ENCODE measurements around the gene MTUS2.

MTUS2 gene

DNA sequence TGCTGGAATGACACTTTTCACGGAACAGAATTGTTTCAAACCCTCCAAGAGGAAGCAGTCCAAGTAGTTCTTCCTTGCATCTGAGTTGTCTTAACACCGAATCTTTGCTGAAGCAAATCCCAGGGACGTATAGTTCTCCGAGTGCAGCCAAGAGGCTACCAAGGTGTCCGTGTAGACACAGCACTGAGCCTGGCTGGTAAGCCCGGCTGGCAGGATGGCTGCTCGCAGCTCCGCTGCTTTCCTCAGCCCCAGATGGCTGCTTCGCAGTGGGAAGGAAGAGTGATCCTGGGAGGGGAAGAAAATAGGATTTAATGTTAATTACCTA, 670.4 kb downstream of the MTUS2 start:
- no peaks in the 10 kb centered on the region for H3K27me3 ChIP-seq (ENCODE audit: insufficient read depth, low read length, poor library complexity, severe bottlenecking)
- no peaks in the 10 kb centered on the region for H3K36me3 ChIP-seq (ENCODE audit: insufficient read depth, low read length)
- TF ChIP-seq, protein P1, sequence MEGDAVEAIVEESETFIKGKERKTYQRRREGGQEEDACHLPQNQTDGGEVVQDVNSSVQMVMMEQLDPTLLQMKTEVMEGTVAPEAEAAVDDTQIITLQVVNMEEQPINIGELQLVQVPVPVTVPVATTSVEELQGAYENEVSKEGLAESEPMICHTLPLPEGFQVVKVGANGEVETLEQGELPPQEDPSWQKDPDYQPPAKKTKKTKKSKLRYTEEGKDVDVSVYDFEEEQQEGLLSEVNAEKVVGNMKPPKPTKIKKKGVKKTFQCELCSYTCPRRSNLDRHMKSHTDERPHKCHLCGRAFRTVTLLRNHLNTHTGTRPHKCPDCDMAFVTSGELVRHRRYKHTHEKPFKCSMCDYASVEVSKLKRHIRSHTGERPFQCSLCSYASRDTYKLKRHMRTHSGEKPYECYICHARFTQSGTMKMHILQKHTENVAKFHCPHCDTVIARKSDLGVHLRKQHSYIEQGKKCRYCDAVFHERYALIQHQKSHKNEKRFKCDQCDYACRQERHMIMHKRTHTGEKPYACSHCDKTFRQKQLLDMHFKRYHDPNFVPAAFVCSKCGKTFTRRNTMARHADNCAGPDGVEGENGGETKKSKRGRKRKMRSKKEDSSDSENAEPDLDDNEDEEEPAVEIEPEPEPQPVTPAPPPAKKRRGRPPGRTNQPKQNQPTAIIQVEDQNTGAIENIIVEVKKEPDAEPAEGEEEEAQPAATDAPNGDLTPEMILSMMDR (conservative IDR thresholded peaks at IDR 0.05; ENCODE audit: low read length) = no peak
- TF ChIP-seq EZH2phosphoT487 (IDR thresholded peaks at IDR 0.05; ENCODE audit: borderline replicate concordance) = no peak
- H3K79me2 ChIP-seq (ENCODE audit: insufficient read depth, low read length) = no peaks in the 10 kb centered on the region
- H3F3A ChIP-seq (ENCODE audit: low read depth) = no peaks in the 10 kb centered on the region
- no peaks in the 10 kb centered on the region for H4K20me1 ChIP-seq (ENCODE audit: insufficient read depth, low read length, poor library complexity, severe bottlenecking)
- H3K4me1 ChIP-seq (ENCODE audit: insufficient read depth, low read length, poor library complexity, severe bottlenecking) = no peaks in the 10 kb centered on the region
- no peak overlapping the region for H3K4me3 ChIP-seq (ENCODE audit: low read length, poor library complexity, severe bottlenecking)
- no peaks in the 10 kb centered on the region for H3K9me2 ChIP-seq (replicated peaks; ENCODE audit: low read depth, low read length)
- H3K4me2 ChIP-seq (ENCODE audit: low read depth, low read length, poor library complexity, severe bottlenecking) = no peak overlapping the region
- no peak overlapping the region for H2AFZ ChIP-seq (ENCODE audit: low read length)
- H3K9ac ChIP-seq (ENCODE audit: low read depth, low read length, poor library complexity, severe bottlenecking) = no peak overlapping the region
- H3K9me3 ChIP-seq (ENCODE audit: insufficient read depth, low read depth, low read length) = no peaks in the 10 kb centered on the region

DNA sequence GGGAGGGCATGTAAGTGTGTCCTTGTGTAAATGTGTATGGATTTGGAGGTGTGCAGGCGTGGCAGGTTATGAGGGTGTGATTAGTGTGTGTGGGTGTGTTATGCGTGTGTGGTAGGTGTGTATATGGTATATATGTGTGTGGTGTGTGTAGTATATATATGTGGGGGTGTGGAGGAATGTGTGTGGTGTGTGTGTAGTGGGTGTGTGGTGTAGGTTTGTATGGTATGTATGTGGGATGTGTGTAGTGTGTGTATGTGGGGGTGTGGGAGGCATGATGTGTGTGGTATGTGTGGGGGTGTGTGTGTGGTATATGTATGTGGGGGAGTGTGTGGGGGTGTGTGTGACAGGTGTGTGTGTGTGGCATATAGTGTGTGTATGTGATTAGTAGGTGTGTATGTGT, 671.1 kb downstream of the MTUS2 start:
- no peak overlapping the region for H3K4me3 ChIP-seq (ENCODE audit: low read length, poor library complexity, severe bottlenecking)
- no peak overlapping the region for H2AFZ ChIP-seq (ENCODE audit: low read length)
- H3K4me1 ChIP-seq (ENCODE audit: insufficient read depth, low read length, poor library complexity, severe bottlenecking) = no peaks in the 10 kb centered on the region
- H4K20me1 ChIP-seq (ENCODE audit: insufficient read depth, low read length, poor library complexity, severe bottlenecking) = no peaks in the 10 kb centered on the region
- no peak overlapping the region for H3K9ac ChIP-seq (ENCODE audit: low read depth, low read length, poor library complexity, severe bottlenecking)
- no peaks in the 10 kb centered on the region for H3F3A ChIP-seq (ENCODE audit: low read depth)
- no peaks in the 10 kb centered on the region for H3K27me3 ChIP-seq (ENCODE audit: insufficient read depth, low read length, poor library complexity, severe bottlenecking)
- H3K9me3 ChIP-seq (ENCODE audit: insufficient read depth, low read depth, low read length) = no peaks in the 10 kb centered on the region
- no peaks in the 10 kb centered on the region for H3K79me2 ChIP-seq (ENCODE audit: insufficient read depth, low read length)
- no peak overlapping the region for H3K4me2 ChIP-seq (ENCODE audit: low read depth, low read length, poor library complexity, severe bottlenecking)
- H3K9me2 ChIP-seq (replicated peaks; ENCODE audit: low read depth, low read length) = no peaks in the 10 kb centered on the region
- TF ChIP-seq EZH2phosphoT487 (IDR thresholded peaks at IDR 0.05; ENCODE audit: borderline replicate concordance) = no peak
- TF ChIP-seq, protein P1 (conservative IDR thresholded peaks at IDR 0.05; ENCODE audit: low read length) = no peak
- H3K36me3 ChIP-seq (ENCODE audit: insufficient read depth, low read length) = no peaks in the 10 kb centered on the region

DNA sequence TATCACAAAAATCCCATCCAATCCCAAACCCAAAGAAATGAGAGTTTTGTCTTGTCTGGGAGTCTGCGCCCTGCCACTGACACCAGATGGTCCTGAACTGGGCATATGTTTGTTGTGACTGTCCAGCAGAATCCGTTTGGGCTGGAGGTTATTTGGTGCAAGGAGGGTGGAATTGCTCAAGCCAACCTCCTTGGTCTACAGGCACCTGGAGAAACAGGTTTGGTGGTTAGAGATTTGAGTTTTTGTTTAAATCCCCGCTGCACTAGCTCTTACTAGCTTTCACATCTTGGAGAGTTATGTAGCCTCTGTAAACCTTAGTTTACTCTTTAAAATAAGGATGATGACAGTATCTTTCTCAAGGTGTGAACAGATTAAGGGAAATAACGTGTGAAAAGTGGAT, 673.7 kb downstream of the MTUS2 start:
- Histone ChIP-seq H3K36me3 (ENCODE audit: insufficient read depth, low read length) (no peaks in the 10 kb centered on the region), H3K9me2 (replicated peaks; ENCODE audit: low read depth, low read length) (no peaks in the 10 kb centered on the region), H3K4me2 (ENCODE audit: low read depth, low read length, poor library complexity, severe bottlenecking) (no peak overlapping the region), H3K4me1 (ENCODE audit: insufficient read depth, low read length, poor library complexity, severe bottlenecking) (no peaks in the 10 kb centered on the region), H3K79me2 (ENCODE audit: insufficient read depth, low read length) (no peaks in the 10 kb centered on the region), H3K9ac (ENCODE audit: low read depth, low read length, poor library complexity, severe bottlenecking) (no peak overlapping the region), H3F3A (ENCODE audit: low read depth) (no peaks in the 10 kb centered on the region), H3K9me3 (ENCODE audit: insufficient read depth, low read depth, low read length) (no peaks in the 10 kb centered on the region), H4K20me1 (ENCODE audit: insufficient read depth, low read length, poor library complexity, severe bottlenecking) (no peaks in the 10 kb centered on the region), H3K4me3 (ENCODE audit: low read length, poor library complexity, severe bottlenecking) (no peak overlapping the region), H3K27me3 (ENCODE audit: insufficient read depth, low read length, poor library complexity, severe bottlenecking) (no peaks in the 10 kb centered on the region), H2AFZ (ENCODE audit: low read length) (no peak overlapping the region)
- no peak for TF ChIP-seq EZH2phosphoT487 (IDR thresholded peaks at IDR 0.05; ENCODE audit: borderline replicate concordance)
- TF ChIP-seq, protein P1 (conservative IDR thresholded peaks at IDR 0.05; ENCODE audit: low read length) = no peak
